Loucy (cell line): Measurements from ENCODE around the gene GPR45.
"Not testable (repeated sequence)": the region's sequence is repeated elsewhere in the genome, so short reads cannot be mapped to it uniquely, and the experiment has no call there.

ENCODE experiments used
- H2AFZ ChIP-seq: fragments of 200-600 bp; sonication (generic); 2 replicates; pipeline ENCODE4 v1.6.0; 2016; ENCODE audit warnings: antibody characterized with exemption, mild to moderate bottlenecking, low read length, moderate library complexity
- H3F3A ChIP-seq: fragments of 200-600 bp; 2 replicates; pipeline ENCODE4 v1.6.0; 2016; ENCODE audit warnings: antibody characterized with exemption, low read depth, mild to moderate bottlenecking
- H3K27me3 ChIP-seq: fragments of 200-600 bp; sonication (generic); 2 replicates; pipeline ENCODE4 v1.6.1; 2014; ENCODE audit warnings: low read length, mild to moderate bottlenecking; ENCODE audit not compliant: insufficient read depth, poor library complexity, severe bottlenecking
- H3K36me3 ChIP-seq: fragments of 200-600 bp; sonication (generic); 2 replicates; pipeline ENCODE4 v1.6.1; 2016; ENCODE audit warnings: low read length; ENCODE audit not compliant: insufficient read depth
- H3K4me1 ChIP-seq: fragments of 200-600 bp; sonication (generic); 2 replicates; pipeline ENCODE4 v1.5.1; 2014; ENCODE audit warnings: low read length, mild to moderate bottlenecking; ENCODE audit not compliant: insufficient read depth, poor library complexity, severe bottlenecking
- H3K4me2 ChIP-seq: fragments of 200-600 bp; sonication (generic); 2 replicates; pipeline ENCODE4 v1.6.0; 2014; ENCODE audit warnings: antibody characterized with exemption, low read length, low read depth, mild to moderate bottlenecking; ENCODE audit not compliant: poor library complexity, severe bottlenecking
- H3K4me3 ChIP-seq: fragments of 200-600 bp; sonication (generic); 2 replicates; pipeline ENCODE4 v1.5.1; 2014; ENCODE audit warnings: low read length, mild to moderate bottlenecking, mixed read lengths; ENCODE audit not compliant: poor library complexity, severe bottlenecking
- H3K79me2 ChIP-seq: fragments of 200-600 bp; sonication (generic); 2 replicates; pipeline ENCODE4 v1.6.1; 2014; ENCODE audit warnings: low read length; ENCODE audit not compliant: insufficient read depth
- H3K9ac ChIP-seq: fragments of 200-600 bp; sonication (generic); 2 replicates; pipeline ENCODE4 v1.6.0; 2014; ENCODE audit warnings: mild to moderate bottlenecking, low read depth, low read length, moderate library complexity; ENCODE audit not compliant: poor library complexity, severe bottlenecking
- H3K9me2 ChIP-seq: fragments of 200-600 bp; sonication (generic); replicated peaks from 2 replicates; pipeline ENCODE4 v1.6.1; 2016; ENCODE audit warnings: low read depth, low read length, mixed read lengths
- H3K9me3 ChIP-seq: fragments of 200-600 bp; sonication (generic); 2 replicates; pipeline ENCODE4 v1.6.1; 2014; ENCODE audit warnings: mild to moderate bottlenecking, antibody characterized with exemption, low read length, low read depth; ENCODE audit not compliant: insufficient read depth
- H4K20me1 ChIP-seq: fragments of 200-600 bp; sonication (generic); 2 replicates; pipeline ENCODE4 v1.6.0; 2014; ENCODE audit warnings: antibody characterized with exemption, low read length, mild to moderate bottlenecking; ENCODE audit not compliant: insufficient read depth, poor library complexity, severe bottlenecking
- CTCF ChIP-seq: fragments of 200-600 bp; sonication (generic); conservative IDR thresholded peaks from 2 replicates; pipeline ENCODE4 v1.5.1; 2014; ENCODE audit warnings: mild to moderate bottlenecking, antibody characterized with exemption, low read length
- EZH2phosphoT487 ChIP-seq: fragments of 200-600 bp; IDR thresholded peaks from 2 replicates; pipeline ENCODE4 v1.6.1; 2018; ENCODE audit warnings: antibody characterized with exemption, mild to moderate bottlenecking, moderate library complexity, borderline replicate concordance

GPR45 gene

GRCh38 chr2:105248316-105249070 lies 7.0 kb downstream of the GPR45 start:
- Histone ChIP-seq H3K27me3 (no peaks in the 10 kb centered on the region), H3K9me3 (no peaks in the 10 kb centered on the region), H4K20me1 (no peaks in the 10 kb centered on the region), H2AFZ (no peak overlapping the region), H3K9ac (no peak overlapping the region), H3K9me2 (no peaks in the 10 kb centered on the region), H3F3A (no peaks in the 10 kb centered on the region), H3K79me2 (no peaks in the 10 kb centered on the region), H3K4me1 (no peaks in the 10 kb centered on the region), H3K4me2 (no peak overlapping the region), H3K4me3 (no peak overlapping the region), H3K36me3 (no peaks in the 10 kb centered on the region)
- TF ChIP-seq CTCF = no peak
- no peak for TF ChIP-seq EZH2phosphoT487

- no peak overlapping the region for H3K4me3 ChIP-seq
- no peak for TF ChIP-seq EZH2phosphoT487
- TF ChIP-seq CTCF = no peak
- no peaks in the 10 kb centered on the region for H3K79me2 ChIP-seq
- H3K9me3 ChIP-seq = no peaks in the 10 kb centered on the region
- no peaks in the 10 kb centered on the region for H3K9me2 ChIP-seq
- no peaks in the 10 kb centered on the region for H3F3A ChIP-seq
- no peaks in the 10 kb centered on the region for H3K36me3 ChIP-seq
- H2AFZ ChIP-seq = no peak overlapping the region
- H3K9ac ChIP-seq = no peak overlapping the region
- H3K4me2 ChIP-seq = no peak overlapping the region
- no peaks in the 10 kb centered on the region for H4K20me1 ChIP-seq
- no peaks in the 10 kb centered on the region for H3K4me1 ChIP-seq
- no peaks in the 10 kb centered on the region for H3K27me3 ChIP-seq
These were observed 7.6 kb downstream of the GPR45 start for GRCh38 chr2:105249181-105249580.

GRCh38 chr2:105249891-105250290 lies 8.3 kb downstream of the GPR45 start:
- no peaks in the 10 kb centered on the region for H3F3A ChIP-seq
- H3K4me2 ChIP-seq = no peak overlapping the region
- TF ChIP-seq CTCF (no peak), EZH2phosphoT487 (no peak)
- H4K20me1 ChIP-seq = no peaks in the 10 kb centered on the region
- no peaks in the 10 kb centered on the region for H3K9me2 ChIP-seq
- no peaks in the 10 kb centered on the region for H3K79me2 ChIP-seq
- H3K27me3 ChIP-seq = no peaks in the 10 kb centered on the region
- no peak overlapping the region for H3K9ac ChIP-seq
- no peaks in the 10 kb centered on the region for H3K9me3 ChIP-seq
- no peaks in the 10 kb centered on the region for H3K4me1 ChIP-seq
- no peaks in the 10 kb centered on the region for H3K36me3 ChIP-seq
- H3K4me3 ChIP-seq = no peak overlapping the region
- no peak overlapping the region for H2AFZ ChIP-seq

- H3K9ac ChIP-seq, H3K9me2 ChIP-seq, H3K27me3 ChIP-seq, H3K79me2 ChIP-seq, H2AFZ ChIP-seq, H3K4me2 ChIP-seq, H3F3A ChIP-seq, H3K9me3 ChIP-seq, H3K36me3 ChIP-seq, H3K4me3 ChIP-seq, H4K20me1 ChIP-seq, H3K4me1 ChIP-seq: not testable (repeated sequence)
These were observed 9.6 kb downstream of the GPR45 start for GRCh38 chr2:105251016-105251648.
